Right lobe of liver (tissue), 4 donors: ENCODE data around the gene USP50.

Source experiments
- POLR2A ChIP-seq: fragments of 450-650 bp; IDR thresholded peaks from one replicate; pipeline ENCODE4 v1.6.1; 2017; ENCODE audit warnings: antibody characterized with exemption, mild to moderate bottlenecking
- TF ChIP-seq, protein P1 (sequence below), 4 donors: fragments of 200-600 bp in 3 of 4; fragments of 450-650 bp in 1 of 4; IDR thresholded peaks; one replicate each; pipeline versions ENCODE4 v1.5.1 to v1.8.0; 2016 to 2022; ENCODE audit warnings: antibody characterized with exemption in 4 of 4, mild to moderate bottlenecking in 2 of 4
- donor health status: DM: no; HTN: no; CAD: no.
- donor health status: DM: no; HTN: no; CAD: no.
- donor health status: DM: no; HTN: yes; CAD: no.

DNA sequence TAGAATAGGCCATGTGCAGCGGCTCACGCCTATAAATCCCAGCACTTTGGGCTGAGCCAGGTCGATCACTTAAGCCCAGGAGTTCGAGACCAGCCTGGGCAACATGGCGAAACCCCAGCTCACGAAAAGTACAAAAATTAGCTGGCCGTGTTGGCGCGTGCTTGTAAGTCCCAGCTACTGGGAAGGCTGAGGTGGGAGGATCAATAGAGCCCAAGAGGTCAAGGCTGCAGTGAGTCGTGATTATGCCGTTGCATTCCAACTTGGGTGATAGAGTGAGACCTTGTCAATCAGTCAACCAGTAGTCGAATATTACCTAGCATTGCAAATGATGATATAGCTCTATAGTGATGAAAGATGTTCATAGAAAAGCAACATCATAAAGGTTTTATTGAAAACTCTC, 70.3 kb downstream of the USP50 start:
- TF ChIP-seq, protein P1, sequence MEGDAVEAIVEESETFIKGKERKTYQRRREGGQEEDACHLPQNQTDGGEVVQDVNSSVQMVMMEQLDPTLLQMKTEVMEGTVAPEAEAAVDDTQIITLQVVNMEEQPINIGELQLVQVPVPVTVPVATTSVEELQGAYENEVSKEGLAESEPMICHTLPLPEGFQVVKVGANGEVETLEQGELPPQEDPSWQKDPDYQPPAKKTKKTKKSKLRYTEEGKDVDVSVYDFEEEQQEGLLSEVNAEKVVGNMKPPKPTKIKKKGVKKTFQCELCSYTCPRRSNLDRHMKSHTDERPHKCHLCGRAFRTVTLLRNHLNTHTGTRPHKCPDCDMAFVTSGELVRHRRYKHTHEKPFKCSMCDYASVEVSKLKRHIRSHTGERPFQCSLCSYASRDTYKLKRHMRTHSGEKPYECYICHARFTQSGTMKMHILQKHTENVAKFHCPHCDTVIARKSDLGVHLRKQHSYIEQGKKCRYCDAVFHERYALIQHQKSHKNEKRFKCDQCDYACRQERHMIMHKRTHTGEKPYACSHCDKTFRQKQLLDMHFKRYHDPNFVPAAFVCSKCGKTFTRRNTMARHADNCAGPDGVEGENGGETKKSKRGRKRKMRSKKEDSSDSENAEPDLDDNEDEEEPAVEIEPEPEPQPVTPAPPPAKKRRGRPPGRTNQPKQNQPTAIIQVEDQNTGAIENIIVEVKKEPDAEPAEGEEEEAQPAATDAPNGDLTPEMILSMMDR (IDR thresholded peaks at IDR 0.05): no peak
- TF ChIP-seq POLR2A: no peak
